Right atrium auricular region (tissue), 2 donors: ENCODE measurements around the gene CNTRL. TPM values are rescaled to one million over a fixed set of nuclear protein-coding genes. Genes with fewer than 3 reads are reported as not detected.

Source experiments
- DNase-seq: peaks from one replicate; pipeline ENCODE4 v3.0.0-alpha.2; 2019; ENCODE audit warnings: low spot score
- H3K27ac ChIP-seq, 2 donors: fragments of 200-600 bp; sonication (generic); 1 replicate in 1 of 2; 2 replicates in 1 of 2; pipeline ENCODE4 v1.5.1; 2016 to 2019
- H3K27me3 ChIP-seq, 2 donors: fragments of 200-600 bp; sonication (generic); one replicate each; pipeline versions ENCODE4 v1.5.1 to v1.6.0; 2017 to 2019
- H3K36me3 ChIP-seq: fragments of 200-600 bp; sonication (generic); one replicate; pipeline ENCODE4 v1.5.1; 2016
- H3K4me1 ChIP-seq, 2 donors: fragments of 200-600 bp; sonication (generic); one replicate each; pipeline versions ENCODE4 v1.5.1 to v1.6.0; 2017 to 2019
- H3K4me3 ChIP-seq, 2 donors: fragments of 200-600 bp; sonication (generic); 1 replicate in 1 of 2; 2 replicates in 1 of 2; pipeline ENCODE4 v1.5.1; 2017 to 2019; ENCODE audit warnings: mild to moderate bottlenecking in 1 of 2, moderate library complexity in 1 of 2
- H3K9me3 ChIP-seq, 2 donors: fragments of 200-600 bp; sonication (generic); one replicate each; pipeline ENCODE4 v1.5.1; 2019
- total RNA-seq, 2 donors: library from RNA; depleted of rRNA; stranded (reverse); fragments of >200 nt; gene quantifications; one replicate each; pipeline ENCODE4 v1.1.0, GENCODE V29; 2016
- TF ChIP-seq, protein P1 (sequence below), 2 donors: fragments of 200-600 bp; sonication (generic); IDR thresholded peaks; one replicate each; pipeline ENCODE4 v1.5.1; 2019; ENCODE audit warnings: antibody characterized with exemption in 2 of 2

The CNTRL gene
- total RNA-seq, 2 donors from 2014 or later: 3.3 to 6.0 TPM

DNA sequence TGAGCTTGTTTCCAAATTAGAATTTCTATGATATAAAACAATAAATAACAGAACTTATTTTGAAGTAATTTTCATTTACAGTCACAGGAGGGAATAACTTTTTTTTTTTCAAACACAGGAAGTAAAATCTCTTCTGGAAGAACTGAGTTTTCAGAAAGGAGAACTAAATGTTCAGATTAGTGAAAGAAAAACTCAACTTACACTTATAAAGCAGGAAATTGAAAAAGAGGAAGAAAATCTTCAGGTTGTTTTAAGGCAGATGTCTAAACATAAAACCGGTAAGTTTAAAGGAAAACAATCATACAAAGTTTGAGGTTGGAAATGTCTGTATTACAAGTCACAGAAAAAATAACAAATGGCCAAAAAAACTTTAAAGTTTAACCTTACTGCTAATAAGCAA lies 85.3 kb downstream of the CNTRL start:
- Histone ChIP-seq H3K4me3 (no peak overlapping the region), H3K9me3 (no peaks in the 10 kb centered on the region), H3K36me3 (peaks cover 41% of the 10 kb centered on the region), H3K4me1 (no peaks in the 10 kb centered on the region), H3K27ac (no peak overlapping the region), H3K27me3 (no peaks in the 10 kb centered on the region)
- no peak for DNase-seq
- TF ChIP-seq, protein P1, sequence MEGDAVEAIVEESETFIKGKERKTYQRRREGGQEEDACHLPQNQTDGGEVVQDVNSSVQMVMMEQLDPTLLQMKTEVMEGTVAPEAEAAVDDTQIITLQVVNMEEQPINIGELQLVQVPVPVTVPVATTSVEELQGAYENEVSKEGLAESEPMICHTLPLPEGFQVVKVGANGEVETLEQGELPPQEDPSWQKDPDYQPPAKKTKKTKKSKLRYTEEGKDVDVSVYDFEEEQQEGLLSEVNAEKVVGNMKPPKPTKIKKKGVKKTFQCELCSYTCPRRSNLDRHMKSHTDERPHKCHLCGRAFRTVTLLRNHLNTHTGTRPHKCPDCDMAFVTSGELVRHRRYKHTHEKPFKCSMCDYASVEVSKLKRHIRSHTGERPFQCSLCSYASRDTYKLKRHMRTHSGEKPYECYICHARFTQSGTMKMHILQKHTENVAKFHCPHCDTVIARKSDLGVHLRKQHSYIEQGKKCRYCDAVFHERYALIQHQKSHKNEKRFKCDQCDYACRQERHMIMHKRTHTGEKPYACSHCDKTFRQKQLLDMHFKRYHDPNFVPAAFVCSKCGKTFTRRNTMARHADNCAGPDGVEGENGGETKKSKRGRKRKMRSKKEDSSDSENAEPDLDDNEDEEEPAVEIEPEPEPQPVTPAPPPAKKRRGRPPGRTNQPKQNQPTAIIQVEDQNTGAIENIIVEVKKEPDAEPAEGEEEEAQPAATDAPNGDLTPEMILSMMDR (IDR thresholded peaks at IDR 0.05): no peak

DNA sequence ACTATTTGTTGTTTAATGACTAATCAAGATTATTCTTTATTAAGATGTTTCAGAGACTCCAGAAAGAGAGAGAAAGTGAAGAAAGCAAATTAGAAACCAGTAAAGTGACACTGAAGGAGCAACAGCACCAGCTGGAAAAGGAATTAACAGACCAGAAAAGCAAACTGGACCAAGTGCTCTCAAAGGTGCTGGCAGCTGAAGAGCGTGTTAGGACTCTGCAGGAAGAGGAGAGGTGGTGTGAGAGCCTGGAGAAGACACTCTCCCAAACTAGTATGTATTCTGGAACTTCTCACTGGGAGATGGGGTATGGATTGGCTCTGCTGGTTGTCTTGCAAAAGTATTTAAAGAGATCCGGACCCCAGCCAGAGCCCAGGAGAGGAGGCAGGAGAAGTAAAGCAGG lies 93.3 kb downstream of the CNTRL start:
- H3K9me3 ChIP-seq: no peaks in the 10 kb centered on the region
- H3K4me3 ChIP-seq: no peak overlapping the region
- H3K4me1 ChIP-seq: peaks cover 0 to 5% of the 10 kb centered on the region in 2 donors
- no peak overlapping the region for H3K27ac ChIP-seq
- peaks cover 45% of the 10 kb centered on the region for H3K36me3 ChIP-seq
- TF ChIP-seq, protein P1 (IDR thresholded peaks at IDR 0.05): no peak
- no peaks in the 10 kb centered on the region for H3K27me3 ChIP-seq
- no peak for DNase-seq

DNA sequence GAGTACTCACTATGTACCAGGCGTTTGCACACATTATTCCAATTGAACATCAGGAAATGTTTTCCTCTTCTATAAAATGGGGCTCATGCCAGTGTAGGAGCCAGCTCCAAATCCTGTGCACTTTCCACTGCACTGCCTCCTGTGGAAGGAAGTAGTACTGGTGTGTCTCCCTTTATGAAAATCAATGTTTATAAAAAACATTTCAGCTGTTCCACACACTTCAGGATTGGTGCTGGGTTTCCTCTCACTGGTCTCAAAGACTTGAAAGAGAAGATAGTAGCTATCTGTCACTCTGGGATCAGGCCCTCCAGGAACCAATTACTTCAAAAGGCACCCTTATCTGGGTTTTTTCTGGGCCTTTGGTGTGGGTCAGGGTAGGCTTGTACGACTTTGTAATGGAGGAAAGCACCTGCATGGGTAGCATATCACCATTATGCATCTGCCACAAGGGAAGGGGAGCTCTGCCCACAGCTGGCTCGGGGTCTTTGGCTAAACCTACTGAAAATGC lies 94.4 kb downstream of the CNTRL start:
- Histone ChIP-seq H3K27ac (no peak overlapping the region), H3K9me3 (no peaks in the 10 kb centered on the region), H3K4me1 (peaks cover 0 to 8% of the 10 kb centered on the region in 2 donors), H3K27me3 (no peaks in the 10 kb centered on the region), H3K4me3 (no peak overlapping the region), H3K36me3 (peaks cover 45% of the 10 kb centered on the region)
- peak; percentile 68 for DNase-seq
- TF ChIP-seq, protein P1 (IDR thresholded peaks at IDR 0.05): peak in 1 of 2 donors; percentile 61

DNA sequence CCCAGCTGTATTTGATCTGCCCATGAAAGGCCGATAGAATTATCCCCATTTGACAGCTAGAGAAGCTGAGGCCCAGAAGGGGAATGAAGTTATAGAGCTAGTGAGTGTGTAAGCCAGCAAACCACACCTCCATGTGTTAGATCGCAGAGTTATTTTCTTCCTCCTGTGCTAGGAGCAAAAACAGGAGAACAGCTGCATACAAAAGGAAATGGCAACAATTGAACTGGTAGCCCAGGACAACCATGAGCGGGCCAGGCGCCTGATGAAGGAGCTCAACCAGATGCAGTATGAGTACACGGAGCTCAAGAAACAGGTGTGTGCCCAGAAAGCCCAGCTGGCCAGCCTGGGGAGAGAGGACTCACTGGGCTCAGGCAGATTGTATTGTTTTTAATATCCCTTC lies 96.5 kb downstream of the CNTRL start:
- H3K27me3 ChIP-seq: no peaks in the 10 kb centered on the region
- TF ChIP-seq, protein P1 (IDR thresholded peaks at IDR 0.05): no peak
- peaks cover 0 to 8% of the 10 kb centered on the region in 2 donors for H3K4me1 ChIP-seq
- H3K27ac ChIP-seq: no peak overlapping the region
- no peak overlapping the region for H3K4me3 ChIP-seq
- no peaks in the 10 kb centered on the region for H3K9me3 ChIP-seq
- no peak for DNase-seq
- peaks cover 45% of the 10 kb centered on the region for H3K36me3 ChIP-seq

DNA sequence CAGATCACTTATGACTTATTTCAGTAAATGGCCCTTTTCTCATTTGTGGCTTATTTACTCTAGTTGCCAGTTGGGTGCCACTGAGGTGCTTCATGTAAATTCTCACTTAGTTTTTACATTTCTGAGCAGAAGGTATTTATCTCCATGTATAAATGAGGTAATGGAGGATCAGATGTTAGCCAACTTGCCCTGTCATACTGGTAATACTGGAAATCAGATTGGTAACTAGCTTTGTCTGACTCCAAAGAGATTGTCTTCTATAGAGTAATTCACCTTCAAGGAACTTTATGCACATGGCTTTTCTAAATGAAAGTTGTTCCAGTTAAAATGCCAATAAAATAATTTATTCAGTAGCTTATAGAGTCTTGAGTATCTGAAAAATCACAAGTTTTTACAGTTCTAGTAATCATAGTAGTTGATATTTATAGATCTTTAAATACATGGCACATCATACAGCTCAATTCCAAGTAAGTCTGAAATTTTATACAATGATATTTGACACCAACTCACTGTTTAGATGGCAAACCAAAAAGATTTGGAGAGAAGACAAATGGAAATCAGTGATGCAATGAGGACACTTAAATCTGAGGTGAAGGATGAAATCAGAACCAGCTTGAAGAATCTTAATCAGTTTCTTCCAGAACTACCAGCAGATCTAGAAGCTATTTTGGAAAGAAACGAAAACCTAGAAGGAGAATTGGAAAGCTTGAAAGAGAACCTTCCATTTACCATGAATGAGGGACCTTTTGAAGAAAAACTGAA lies 98.2 kb downstream of the CNTRL start:
- no peaks in the 10 kb centered on the region for H3K27me3 ChIP-seq
- no peak overlapping the region for H3K4me3 ChIP-seq
- H3K27ac ChIP-seq: no peak overlapping the region
- H3K36me3 ChIP-seq: peaks cover 36% of the 10 kb centered on the region
- peaks cover 0 to 8% of the 10 kb centered on the region in 2 donors for H3K4me1 ChIP-seq
- TF ChIP-seq, protein P1 (IDR thresholded peaks at IDR 0.05): no peak
- DNase-seq: no peak
- no peaks in the 10 kb centered on the region for H3K9me3 ChIP-seq
